ENCODE results near the gene RAB40B. TPM values are rescaled to one million over a fixed set of nuclear protein-coding genes. Genes with fewer than 3 reads are reported as not detected.
A peak's percentile ranks its signal among the peaks of the same experiment; 100 is the strongest.

RAB40B gene
- polyA plus RNA-seq, 3 donors = 16.7 to 22.5 (median 17.4) TPM

DNA sequence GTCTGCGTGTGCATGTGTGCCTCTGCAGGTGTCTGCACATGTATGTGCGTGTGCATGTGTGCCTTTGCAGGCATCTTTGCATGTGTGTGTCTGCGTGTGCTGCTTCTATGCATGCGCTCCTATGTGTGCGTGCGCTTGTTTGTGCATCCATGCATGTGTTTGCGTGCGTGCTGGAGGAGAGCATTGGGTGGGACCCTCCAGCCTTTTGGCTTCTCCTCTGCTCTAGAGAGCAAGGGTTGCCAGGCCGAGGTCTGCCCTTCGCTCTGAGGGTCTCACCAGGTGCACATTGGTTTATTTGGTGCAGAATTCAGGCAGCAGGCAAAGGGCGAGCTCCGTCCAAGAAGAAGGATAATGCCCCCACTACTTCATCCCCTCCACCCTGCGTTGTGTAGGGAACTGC is 1.1 kb upstream of the RAB40B start:
- DNase-seq (ENCODE audit: extremely low read depth in 1 of 11, low read depth in 9 of 11, low spot score in 4 of 11) = no peak

- DNase-seq (ENCODE audit: extremely low read depth in 1 of 11, low read depth in 9 of 11, low spot score in 4 of 11) = no peak
These were observed 510 bp upstream of the RAB40B start for GRCh38 chr17:82698974-82699442.

DNA sequence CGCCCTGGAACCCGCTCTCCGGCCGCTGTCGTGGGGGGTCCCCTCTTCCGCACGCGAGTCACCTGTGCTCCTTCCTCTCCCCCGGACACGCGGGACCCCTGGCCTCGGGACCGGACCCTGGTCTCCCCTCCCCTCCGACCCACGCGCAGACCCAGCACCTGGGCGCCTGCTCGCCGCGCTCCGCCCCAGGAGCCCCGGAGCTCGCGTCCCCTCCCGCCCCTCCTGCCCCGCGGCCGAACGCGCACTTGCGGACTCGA is 762 bp downstream of the RAB40B start:
- DNase-seq (ENCODE audit: extremely low read depth in 1 of 11, low read depth in 9 of 11, low spot score in 4 of 11) = no peak

DNA sequence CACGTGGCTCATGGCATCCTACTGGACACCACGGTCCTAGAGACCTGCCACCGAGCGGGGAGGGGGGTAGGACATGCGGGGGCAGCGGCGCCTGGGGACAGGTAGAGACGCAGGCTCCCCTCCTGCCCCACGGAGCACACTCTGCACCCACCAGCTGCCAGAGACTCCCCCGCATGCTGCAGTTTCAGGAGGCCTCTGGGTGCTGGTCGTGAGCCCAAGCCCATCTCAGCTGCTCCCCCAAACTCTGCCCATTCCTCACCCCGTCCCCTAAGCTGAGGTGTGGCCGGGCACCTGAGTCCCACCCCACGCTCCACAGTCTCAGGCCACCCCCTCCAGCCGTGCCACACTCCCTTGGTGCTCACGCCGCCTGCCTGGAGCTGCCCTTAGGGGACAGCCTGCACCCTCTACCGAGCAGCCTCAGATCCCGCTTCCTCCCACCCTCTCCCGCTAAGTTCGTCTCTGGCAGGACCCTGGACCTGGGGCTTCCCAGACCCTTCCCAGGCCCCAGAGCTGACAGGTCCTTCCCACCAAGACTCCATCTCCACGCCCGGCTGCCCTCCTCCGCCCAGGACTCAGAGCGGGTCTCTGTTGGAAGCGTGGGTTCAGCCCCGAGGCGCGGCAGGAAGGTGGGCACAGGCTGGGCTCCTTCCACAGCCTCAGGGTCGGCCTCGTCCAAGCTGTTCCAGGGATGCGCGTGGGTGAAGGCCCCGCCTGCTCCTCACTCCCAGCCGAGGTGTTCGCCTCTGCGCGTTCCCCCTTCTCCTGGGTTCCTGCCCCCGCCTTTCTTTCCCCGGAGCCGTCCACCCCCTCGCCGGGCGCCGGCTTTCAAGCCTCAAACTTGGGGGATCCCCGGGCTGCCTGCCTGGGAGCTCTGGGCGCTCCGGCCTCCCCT is 1.3 kb downstream of the RAB40B start:
- no peak for DNase-seq (ENCODE audit: extremely low read depth in 1 of 11, low read depth in 9 of 11, low spot score in 4 of 11)

DNA sequence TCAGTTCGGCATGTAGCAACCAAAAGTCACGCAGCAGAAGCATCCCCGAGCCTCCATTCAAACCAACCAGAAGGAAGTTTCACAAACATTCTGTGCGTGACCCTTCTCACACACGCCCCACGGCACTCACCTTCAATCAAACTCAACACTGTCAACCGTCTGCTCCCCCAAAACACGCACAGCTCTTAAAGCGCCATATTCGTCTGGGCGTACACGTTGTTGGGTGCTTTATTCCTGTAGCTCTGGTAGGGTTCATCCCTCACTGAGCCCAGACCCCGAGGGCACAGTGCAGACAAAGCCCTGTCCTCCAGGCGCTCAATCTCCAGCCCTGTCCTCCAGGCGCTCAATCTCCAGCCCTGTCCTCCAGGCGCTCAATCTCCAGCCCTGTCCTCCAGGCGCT is 2.2 kb downstream of the RAB40B start:
- DNase-seq (ENCODE audit: extremely low read depth in 1 of 11, low read depth in 9 of 11, low spot score in 4 of 11) = no peak

DNA sequence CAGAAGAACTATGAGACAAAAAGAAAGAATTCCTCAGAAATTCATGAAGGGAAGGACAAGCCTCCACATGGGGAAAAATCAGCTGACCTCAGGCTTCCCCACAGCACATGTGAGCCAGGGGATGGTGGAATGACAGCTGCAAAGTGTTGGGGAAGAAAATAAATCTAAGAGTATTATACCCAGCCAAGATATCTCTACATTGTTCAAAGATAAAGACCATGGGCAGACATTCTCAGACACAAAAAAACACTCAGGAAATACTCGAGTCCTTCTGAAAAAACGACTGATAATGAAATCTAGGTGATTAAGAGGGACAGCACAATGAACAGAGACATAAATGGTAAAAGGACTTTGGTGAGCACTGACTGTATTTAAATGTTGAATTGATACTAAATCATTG is 3.9 kb downstream of the RAB40B start:
- DNase-seq (ENCODE audit: extremely low read depth in 1 of 11, low read depth in 9 of 11, low spot score in 4 of 11) = no peak

GRCh38 chr17:82693168-82693867 is 5.2 kb downstream of the RAB40B start:
- DNase-seq (ENCODE audit: extremely low read depth in 1 of 11, low read depth in 9 of 11, low spot score in 4 of 11) = peak in 1 of 11 donors; percentile 55

- no peak for DNase-seq (ENCODE audit: extremely low read depth in 1 of 11, low read depth in 9 of 11, low spot score in 4 of 11)
These were observed 6.2 kb downstream of the RAB40B start for GRCh38 chr17:82692268-82692667.

DNA sequence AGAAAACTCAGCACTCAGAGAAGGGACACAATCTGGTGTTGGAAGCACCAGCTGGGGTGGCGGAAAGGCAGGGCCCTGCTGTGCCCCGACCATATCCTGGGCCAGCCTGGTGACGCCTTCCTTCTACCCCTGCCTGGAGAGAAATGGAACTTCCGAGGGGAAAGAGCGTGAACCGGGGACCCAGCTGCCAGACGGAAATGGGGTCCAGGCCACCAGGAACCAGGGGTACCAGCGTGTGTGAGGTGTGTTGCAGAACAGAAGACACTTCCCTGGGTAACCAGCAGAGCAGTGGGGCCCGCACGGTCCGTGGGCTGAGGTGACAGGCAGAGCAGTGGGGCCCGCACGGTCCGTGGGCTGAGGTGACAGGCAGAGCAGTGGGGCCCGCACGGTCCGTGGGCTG is 6.8 kb downstream of the RAB40B start:
- DNase-seq (ENCODE audit: extremely low read depth in 1 of 11, low read depth in 9 of 11, low spot score in 4 of 11) = no peak

GRCh38 chr17:82690786-82691489 is 7.6 kb downstream of the RAB40B start:
- DNase-seq (ENCODE audit: extremely low read depth in 1 of 11, low read depth in 9 of 11, low spot score in 4 of 11) = no peak

DNA sequence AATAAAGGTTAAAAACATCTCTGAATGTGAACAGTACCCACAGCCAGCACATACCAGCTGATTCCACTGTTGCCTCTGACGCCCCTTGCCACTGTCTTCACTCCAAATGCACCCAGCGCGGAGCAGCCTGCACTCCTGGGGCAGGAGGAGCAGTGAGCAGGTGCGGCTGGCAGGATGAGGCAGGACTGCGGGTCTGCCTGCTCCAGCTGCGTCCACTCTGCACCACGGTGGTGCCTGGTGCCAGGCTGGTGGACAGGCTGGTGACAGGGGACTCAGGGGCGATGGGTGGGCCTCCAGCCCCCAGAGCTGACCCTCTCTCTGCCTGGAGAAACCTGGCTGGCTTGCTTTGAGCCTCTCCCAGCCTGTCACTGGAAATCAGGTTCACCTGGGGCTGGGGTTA is 9.4 kb downstream of the RAB40B start:
- DNase-seq (ENCODE audit: extremely low read depth in 1 of 11, low read depth in 9 of 11, low spot score in 4 of 11) = no peak

- no peak for DNase-seq (ENCODE audit: extremely low read depth in 1 of 11, low read depth in 9 of 11, low spot score in 4 of 11)
These were observed 10.6 kb downstream of the RAB40B start for GRCh38 chr17:82687871-82688270.

GRCh38 chr17:82687375-82687861 is 11.1 kb downstream of the RAB40B start:
- DNase-seq (ENCODE audit: extremely low read depth in 1 of 11, low read depth in 9 of 11, low spot score in 4 of 11) = peak in 2 of 11 donors; percentile 46 to 56

DNA sequence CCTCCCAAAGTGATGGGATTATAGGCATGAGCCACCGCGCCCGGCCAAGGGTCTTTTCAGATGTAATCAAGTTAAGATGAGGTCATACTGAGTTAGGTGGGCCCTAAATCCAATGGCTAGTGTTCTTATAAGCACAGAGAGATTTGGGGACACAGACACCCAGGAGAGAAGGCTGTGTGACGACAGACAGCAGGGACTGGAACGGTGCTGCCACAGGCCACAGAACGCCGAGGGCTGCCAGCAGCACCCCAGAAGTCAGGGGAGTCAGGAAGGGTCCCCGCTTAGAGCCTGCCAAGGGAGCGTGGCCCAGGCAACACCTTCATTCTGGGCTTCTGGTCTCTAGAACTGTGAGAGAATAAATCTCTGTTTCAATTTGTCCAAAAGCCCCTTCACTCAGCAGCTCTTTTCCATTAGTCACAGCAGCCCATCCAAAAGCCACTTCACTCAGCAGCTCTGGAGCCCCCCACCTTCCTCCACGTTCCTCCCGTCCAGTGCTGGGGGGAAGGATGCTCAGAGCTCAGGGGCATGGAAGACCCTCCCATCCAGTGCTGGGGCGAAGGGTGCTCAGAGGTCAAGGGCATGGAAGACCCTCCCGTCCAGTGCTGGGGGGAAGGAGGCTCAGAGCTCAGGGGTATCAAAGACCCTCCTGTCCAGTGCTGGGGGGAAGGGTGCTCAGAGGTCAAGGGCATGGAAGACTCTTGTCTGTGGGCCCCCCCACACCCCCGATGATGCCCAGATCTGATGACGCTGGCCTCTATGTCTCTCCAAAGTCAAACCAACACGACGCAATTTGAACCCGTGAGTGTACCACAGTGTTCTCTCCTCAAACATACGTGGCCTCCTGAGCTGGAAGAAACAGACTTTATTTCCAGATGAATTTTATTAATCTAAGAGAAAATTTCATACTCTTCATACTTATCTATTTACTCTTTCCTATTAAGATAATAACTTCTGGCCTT is 11.9 kb downstream of the RAB40B start:
- DNase-seq (ENCODE audit: extremely low read depth in 1 of 11, low read depth in 9 of 11, low spot score in 4 of 11) = no peak

DNA sequence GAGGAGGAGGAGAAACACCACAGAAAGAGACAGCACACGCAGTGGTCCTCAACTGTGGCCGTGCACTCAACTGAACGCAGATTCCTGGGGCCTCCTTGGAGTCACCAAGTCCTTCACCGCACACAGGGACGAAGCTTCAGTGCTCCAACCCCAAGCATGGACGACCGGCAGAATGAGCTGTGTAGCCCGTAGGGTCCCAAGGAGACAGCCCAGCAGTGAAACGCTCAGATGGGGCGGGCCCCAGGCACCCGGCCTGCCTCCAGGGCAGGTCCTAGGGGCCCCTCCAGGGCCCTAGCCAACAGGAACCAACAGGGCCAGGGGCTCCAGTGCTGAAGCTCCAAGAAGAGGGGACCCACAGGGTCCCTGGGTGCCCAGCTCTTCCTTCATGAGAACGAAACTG is 13.2 kb downstream of the RAB40B start:
- DNase-seq (ENCODE audit: extremely low read depth in 1 of 11, low read depth in 9 of 11, low spot score in 4 of 11) = no peak

GRCh38 chr17:82684228-82684841 is 14.2 kb downstream of the RAB40B start:
- DNase-seq (ENCODE audit: extremely low read depth in 1 of 11, low read depth in 9 of 11, low spot score in 4 of 11) = no peak

- DNase-seq (ENCODE audit: extremely low read depth in 1 of 11, low read depth in 9 of 11, low spot score in 4 of 11) = no peak
These were observed 15.0 kb downstream of the RAB40B start for GRCh38 chr17:82683534-82683933.

DNA sequence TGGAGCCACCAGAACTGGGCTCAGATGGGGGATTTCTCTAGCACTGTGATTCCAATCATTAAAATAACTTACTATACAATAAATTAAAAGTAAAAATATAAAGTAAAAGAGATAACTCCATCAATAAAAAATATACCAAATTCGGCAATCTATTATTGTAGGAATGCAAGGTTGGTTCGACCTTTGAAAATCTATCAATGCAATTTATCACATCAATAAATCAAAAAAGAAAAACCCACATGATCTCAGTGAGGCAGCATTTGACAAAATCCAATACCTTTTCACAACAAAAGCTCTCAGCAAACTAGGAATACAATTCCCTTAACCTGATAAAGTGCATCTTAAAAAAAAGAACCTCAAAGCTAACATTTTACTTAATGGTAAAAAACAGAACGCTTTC is 17.0 kb downstream of the RAB40B start:
- no peak for DNase-seq (ENCODE audit: extremely low read depth in 1 of 11, low read depth in 9 of 11, low spot score in 4 of 11)

Measured in renal cortex interstitium (tissue), 11 donors.